Uterus (tissue), 2 donors: ENCODE data around the gene SNX30.

Experiments
- POLR2A ChIP-seq, 2 donors: fragments of 450-650 bp; IDR thresholded peaks; one replicate each; pipeline ENCODE4 v1.6.1; 2016; ENCODE audit warnings: antibody characterized with exemption in 2 of 2, mild to moderate bottlenecking in 1 of 2, moderate library complexity in 1 of 2
- TF ChIP-seq, protein P1 (sequence below), 4 experiments: fragments of 200-600 bp in 2 of 4; fragments of 450-650 bp in 2 of 4; sonication (generic) in 2 of 4; IDR thresholded peaks; one replicate each; pipeline ENCODE4 v1.5.1; 2016 to 2019; ENCODE audit warnings: antibody characterized with exemption in 4 of 4, mild to moderate bottlenecking in 2 of 4, moderate library complexity in 1 of 4

DNA sequence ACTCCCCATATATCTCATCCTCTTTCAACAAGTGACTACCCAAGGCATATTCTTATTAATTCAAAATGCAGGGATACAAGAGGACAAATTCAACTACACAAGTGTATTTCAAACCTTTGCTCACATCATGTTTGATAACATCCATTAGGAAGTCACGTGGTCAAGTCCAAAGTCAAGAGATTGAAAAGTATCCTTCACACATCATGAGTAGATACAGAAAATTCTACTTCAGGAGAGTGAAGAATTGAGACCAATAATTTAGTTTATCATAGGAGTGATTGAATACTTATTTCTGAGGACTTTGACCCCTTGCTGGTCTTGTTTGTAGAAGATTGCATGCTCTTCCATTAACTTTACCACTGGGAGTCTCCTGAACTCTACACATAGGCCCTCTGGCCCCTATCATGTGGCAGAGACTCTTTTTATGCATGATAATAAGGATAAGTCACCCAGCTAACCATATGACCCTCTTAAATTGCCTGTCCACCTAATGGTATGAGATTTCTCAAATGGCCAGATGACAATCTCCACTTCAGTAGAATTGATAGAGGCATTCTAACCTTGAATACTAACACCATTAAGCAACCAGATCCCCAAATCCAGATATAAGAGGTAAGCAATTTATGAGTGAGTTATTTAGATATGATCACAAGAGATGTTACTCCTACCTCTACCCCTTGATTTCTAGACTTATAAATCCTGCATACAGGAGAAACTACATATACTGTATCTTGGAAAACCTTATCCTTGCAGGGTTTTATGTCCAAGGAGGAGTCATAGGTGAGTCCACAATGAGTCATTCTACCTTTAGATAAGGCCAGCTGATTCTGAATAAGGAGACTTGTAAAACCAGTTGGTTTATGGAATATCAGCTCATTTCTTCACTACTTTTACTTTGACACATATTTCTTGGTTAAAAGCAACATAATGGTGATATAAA, 166.8 kb downstream of the SNX30 start:
- TF ChIP-seq POLR2A (IDR thresholded peaks at IDR 0.05), result no peak
- TF ChIP-seq, protein P1, sequence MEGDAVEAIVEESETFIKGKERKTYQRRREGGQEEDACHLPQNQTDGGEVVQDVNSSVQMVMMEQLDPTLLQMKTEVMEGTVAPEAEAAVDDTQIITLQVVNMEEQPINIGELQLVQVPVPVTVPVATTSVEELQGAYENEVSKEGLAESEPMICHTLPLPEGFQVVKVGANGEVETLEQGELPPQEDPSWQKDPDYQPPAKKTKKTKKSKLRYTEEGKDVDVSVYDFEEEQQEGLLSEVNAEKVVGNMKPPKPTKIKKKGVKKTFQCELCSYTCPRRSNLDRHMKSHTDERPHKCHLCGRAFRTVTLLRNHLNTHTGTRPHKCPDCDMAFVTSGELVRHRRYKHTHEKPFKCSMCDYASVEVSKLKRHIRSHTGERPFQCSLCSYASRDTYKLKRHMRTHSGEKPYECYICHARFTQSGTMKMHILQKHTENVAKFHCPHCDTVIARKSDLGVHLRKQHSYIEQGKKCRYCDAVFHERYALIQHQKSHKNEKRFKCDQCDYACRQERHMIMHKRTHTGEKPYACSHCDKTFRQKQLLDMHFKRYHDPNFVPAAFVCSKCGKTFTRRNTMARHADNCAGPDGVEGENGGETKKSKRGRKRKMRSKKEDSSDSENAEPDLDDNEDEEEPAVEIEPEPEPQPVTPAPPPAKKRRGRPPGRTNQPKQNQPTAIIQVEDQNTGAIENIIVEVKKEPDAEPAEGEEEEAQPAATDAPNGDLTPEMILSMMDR (IDR thresholded peaks at IDR 0.05), result no peak
